HEK293T (cell line): ENCODE data around the gene HOXC12.

ENCODE experiments used
- FOXK2 ChIP-seq: fragments of 450-650 bp; IDR thresholded peaks from 2 replicates; pipeline ENCODE4 v1.6.1; 2016; ENCODE audit warnings: mild to moderate bottlenecking
- HDGF ChIP-seq: fragments of 450-650 bp; IDR thresholded peaks from 2 replicates; pipeline ENCODE4 v1.6.1; 2017; ENCODE audit warnings: antibody characterized with exemption, borderline replicate concordance
- L3MBTL2 ChIP-seq: fragments of 450-650 bp; conservative IDR thresholded peaks from 2 replicates; pipeline ENCODE4 v1.6.1; 2016; ENCODE audit warnings: mild to moderate bottlenecking
- NFRKB ChIP-seq: fragments of 450-650 bp; IDR thresholded peaks from 2 replicates; pipeline ENCODE4 v1.6.1; 2016; ENCODE audit warnings: mild to moderate bottlenecking, moderate library complexity
- SUZ12 ChIP-seq: fragments of 450-650 bp; IDR thresholded peaks from 2 replicates; pipeline ENCODE4 v1.6.1; 2016; ENCODE audit warnings: mild to moderate bottlenecking
- TARDBP ChIP-seq: fragments of 450-650 bp; IDR thresholded peaks from 2 replicates; pipeline ENCODE4 v1.6.1; 2016

DNA sequence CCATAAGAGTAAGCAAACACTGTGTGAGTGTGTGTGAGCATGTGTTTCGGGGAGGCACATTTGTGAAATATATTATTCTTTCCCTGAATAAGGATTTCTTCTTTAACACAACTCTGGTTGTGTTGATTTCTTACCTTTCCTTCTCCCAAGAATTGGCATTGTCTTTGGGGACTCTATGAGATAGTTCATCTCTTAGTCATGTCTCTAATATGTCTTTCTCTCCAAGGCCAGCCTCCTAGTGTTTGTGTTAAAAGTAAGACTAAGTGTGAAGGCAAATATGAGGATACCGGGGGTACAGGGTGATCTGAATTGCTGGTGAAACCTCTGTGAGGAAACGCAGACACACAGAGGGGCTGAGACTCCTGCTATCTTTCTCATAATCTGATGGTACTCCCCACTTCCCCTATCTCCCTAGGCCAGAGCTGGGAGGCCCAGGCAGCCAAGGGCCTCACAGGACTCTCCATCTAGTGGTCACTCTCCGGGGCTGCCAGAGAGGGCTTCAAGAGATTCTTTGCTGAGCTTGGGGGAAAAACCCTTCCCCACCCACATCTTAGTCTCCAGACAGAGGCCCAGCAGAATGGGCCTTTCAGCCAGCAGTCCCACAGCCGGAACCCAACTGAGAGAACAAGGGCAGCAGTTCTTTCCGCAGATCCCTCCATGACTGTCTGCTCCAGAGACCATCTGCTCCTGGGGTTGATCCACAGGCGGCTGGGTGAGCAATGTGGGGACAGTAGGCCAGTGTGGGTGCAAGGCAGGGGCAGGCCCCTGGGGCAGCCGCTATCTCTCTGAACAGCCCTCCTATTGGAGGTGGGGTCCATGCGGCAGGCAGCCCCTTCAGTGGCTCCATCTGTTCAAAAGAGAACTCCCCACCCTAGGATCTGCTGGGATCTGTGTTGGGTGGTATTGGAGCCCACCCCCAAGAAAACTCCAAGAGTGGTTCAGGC lies 5.8 kb upstream of the HOXC12 start:
- TF ChIP-seq SUZ12 (no peak), NFRKB (no peak), HDGF (no peak), L3MBTL2 (no peak), TARDBP (no peak), FOXK2 (no peak)
